CD4-positive, alpha-beta T cell treated with Interleukin-15 for 4 hours (primary cell): ENCODE results near the gene MIA.
"Not testable (repeated sequence)": the region's sequence is repeated elsewhere in the genome, so short reads cannot be mapped to it uniquely, and the experiment has no call there.

ENCODE experiments used
- DNase-seq: peaks from one replicate; pipeline ENCODE4 v3.0.0-alpha.2; 2020; ENCODE audit warnings: low spot score

MIA gene

DNA sequence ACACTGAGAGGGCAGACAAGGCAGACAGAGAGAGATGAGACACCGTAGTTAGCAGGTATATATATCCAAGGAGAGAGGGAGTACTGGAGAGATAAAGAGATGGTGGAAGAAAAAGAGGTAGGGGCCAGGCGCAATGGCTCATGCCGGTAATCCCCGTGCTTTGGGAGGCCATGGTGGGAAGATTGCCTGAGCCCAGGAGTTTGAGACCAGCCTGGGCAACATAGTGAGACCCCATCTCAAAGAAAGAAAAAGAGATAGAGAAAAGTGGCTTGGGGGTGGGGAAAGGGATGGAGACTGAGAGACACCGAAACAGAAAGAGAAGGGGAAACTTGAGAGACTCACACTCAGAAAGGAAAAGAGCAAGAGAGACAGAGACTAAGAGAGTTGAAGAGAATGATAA lies 5.3 kb downstream of the MIA start:
- DNase-seq, result no peak

- no peak for DNase-seq
Measured at GRCh38 chr19:40781140-40781539, 5.8 kb downstream of the MIA start.

GRCh38 chr19:40783711-40784110 lies 8.4 kb downstream of the MIA start:
- no peak for DNase-seq

DNA sequence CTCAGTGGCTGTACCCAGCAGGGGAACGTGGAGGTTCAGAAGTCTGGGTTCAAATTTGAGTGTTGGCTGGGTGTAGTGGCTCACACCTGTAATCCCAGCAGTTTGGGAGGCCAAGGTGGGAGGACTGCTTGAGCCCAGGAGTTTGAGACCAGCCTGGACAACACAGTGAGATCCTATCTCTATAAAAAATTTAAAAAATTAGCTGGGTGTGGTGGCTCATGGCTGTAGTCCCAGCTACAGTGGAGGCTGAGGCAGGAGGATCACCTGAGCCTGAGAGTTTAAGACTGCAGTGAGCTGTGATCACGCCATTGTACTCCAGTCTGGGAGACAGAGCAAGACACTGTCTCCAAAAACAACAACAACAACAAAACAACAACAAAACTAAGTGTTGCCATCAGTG lies 8.8 kb downstream of the MIA start:
- not testable (repeated sequence) for DNase-seq

- DNase-seq, result no peak
Measured at GRCh38 chr19:40785526-40785925, 10.2 kb downstream of the MIA start.

DNA sequence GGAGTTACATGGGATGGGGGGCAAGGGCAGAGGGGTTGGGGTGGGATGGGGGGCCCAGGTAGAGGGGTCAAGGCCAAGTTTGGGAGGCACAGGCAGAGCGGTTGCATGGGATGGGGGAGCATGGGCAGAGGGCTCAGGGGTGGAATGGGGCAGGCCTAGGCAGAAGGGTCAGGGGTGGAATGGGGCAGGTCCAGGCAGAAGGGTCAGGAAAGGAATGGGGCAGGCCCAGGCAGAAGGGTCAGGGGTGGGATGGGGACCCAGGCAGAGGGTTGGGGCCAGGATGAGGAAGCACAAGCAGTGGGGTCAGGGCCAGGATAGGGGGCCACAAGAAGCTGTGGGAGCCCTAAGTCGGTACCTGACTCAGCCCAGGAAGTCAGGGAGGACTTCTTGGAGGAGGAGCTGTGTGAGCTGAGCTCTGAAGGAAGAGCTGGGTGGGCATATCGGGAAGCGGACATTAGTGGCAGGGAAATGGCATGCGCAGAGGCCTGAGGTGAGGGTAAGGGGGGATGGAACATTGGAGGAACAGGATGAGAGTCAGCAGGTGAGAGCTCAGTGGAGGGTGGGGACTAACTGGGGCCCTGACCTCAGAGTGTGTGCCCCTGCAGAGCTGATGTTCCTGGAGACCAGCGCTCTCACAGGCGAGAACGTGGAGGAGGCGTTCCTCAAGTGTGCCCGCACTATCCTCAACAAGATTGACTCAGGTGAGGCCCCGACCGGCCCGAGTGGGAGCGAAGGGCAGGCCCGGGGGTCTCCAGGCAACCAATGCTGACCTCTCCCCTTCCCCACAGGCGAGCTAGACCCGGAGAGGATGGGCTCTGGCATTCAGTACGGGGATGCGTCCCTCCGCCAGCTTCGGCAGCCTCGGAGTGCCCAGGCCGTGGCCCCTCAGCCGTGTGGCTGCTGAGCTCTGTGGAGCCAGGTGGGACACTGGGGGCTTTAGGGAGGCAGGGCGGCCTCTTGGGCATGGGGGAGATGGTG lies 11.0 kb downstream of the MIA start:
- no peak for DNase-seq

GRCh38 chr19:40791349-40791748 lies 16.0 kb downstream of the MIA start:
- DNase-seq, result no peak

GRCh38 chr19:40791996-40792395 lies 16.7 kb downstream of the MIA start:
- DNase-seq, result no peak

GRCh38 chr19:40797166-40797962 lies 22.0 kb downstream of the MIA start:
- DNase-seq, result no peak

DNA sequence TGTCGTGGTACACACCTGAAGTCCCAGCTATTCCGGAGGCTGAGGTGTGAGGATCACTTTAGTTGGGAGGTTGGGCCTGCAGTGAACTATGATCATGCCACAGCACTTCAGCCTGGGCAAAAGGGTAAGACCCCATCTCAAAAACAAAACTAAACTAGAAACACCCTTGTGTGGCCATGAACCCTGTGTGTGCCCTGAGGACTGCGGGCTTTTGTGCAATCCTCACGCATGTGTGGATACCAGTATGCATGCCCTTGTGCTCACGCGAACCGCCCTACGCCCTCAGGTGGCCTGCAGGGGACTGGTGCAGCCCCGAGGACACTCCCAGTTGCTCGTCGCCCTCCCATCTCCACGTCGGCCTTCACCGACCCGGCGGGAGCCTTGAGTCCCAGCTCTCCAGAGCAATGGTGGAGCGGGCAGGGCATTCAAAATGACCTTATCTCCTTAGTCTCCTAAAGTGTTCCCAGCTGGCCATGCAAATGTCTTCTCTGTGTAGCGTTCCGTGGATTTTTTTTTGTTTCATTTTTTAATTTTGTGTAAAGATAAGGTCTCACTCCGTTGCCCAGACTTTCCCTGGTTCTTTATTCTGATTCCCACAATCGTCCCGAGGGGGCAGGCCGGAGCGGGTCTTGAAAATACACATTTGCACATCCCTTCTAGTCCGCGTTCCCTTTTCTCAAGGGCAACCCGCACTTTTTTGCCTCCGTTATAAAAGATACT lies 22.8 kb downstream of the MIA start:
- DNase-seq, result peak; percentile 69

GRCh38 chr19:40798683-40799557 lies 23.6 kb downstream of the MIA start, which contains the start of gene EGLN2:
Gene EGLN2 (plus strand): TSS chr19:40799191. CDS start chr19:40800573, 1,382 bp downstream.
- peak; percentile 100 for DNase-seq

DNA sequence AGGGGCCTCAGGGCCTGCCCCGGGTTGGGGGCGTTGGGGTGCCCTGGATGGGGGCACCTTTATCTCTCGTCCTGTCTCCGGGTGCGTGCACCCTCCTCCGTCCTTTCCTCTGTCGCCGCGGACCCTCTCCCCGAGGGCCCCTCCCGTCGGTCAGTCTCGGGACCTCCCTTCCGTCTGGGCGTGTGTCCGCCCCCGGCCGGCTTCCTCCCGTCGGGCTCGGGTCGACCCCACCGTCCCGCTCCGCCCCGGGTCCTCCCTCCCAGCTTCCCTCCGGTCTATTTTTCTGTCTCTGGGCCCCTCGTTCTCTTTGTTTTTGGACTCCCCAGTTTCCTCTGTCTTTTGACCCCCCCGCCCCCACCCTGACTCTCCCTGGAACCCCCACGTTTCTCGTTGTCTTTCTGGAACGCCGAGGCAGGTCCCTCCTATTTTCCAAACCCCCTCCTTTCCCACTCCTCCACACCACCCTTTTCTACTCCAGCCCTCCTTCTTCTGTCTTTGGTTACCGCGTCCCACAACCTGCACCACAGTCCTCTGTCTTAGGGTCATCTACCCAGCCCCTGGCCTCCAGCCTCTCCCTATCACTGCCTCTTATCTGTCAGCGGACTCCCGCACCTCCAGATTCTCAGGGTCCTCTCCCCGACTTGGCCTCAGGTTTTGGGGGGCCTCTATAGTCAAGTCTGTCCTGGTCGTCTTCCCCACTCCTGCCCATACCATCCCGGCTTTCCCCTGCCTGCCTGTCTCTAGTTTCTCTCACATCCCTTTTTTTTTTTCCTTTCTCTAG lies 24.4 kb downstream of the MIA start:
- DNase-seq, result no peak

GRCh38 chr19:40800339-40800996 lies 25.1 kb downstream of the MIA start:
- no peak for DNase-seq

DNA sequence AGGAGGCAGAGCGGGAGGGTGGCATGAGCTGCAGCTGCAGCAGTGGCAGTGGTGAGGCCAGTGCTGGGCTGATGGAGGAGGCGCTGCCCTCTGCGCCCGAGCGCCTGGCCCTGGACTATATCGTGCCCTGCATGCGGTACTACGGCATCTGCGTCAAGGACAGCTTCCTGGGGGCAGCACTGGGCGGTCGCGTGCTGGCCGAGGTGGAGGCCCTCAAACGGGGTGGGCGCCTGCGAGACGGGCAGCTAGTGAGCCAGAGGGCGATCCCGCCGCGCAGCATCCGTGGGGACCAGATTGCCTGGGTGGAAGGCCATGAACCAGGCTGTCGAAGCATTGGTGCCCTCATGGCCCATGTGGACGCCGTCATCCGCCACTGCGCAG lies 25.7 kb downstream of the MIA start:
- DNase-seq, result no peak

DNA sequence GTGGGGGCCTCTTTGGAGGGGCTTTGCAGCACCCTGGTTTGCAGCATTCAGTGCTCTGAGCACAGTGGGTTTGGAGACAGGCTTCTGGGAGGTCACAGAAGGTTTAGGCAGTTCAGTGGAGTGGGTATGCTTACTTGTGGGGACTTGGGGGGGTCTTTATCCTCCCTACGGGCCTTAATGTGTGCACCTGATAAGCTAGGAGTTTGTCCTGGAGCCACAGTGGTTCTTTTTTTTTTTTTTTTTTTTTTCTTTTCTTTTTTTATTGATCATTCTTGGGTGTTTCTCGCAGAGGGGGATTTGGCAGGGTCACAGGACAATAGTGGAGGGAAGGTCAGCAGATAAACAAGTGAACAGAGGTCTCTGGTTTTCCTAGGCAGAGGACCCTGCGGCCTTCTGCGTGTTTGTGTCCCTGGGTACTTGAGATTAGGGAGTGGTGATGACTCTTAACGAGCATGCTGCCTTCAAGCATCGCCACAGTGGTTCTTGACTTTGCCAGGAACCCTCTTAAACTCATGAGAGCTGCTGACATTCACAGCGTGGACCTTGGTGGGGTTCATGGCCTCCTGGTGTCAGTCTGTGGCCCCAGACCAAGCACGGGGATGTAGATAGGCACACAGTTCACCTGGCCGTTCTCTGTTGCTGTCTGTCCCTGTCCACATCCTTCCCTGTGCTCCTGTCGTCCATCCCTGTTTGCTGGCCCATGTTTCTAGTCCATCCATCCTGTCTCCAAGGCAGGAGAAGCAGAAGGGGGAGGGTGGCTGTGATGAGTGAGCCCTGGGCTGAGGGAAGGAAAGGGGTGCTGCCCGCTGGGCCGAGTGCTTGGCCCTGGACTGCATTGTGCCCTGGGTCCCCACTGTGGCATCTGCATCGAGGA lies 26.3 kb downstream of the MIA start:
- DNase-seq, result no peak

- DNase-seq, result no peak
Measured at GRCh38 chr19:40802300-40803169, 27.2 kb downstream of the MIA start.

DNA sequence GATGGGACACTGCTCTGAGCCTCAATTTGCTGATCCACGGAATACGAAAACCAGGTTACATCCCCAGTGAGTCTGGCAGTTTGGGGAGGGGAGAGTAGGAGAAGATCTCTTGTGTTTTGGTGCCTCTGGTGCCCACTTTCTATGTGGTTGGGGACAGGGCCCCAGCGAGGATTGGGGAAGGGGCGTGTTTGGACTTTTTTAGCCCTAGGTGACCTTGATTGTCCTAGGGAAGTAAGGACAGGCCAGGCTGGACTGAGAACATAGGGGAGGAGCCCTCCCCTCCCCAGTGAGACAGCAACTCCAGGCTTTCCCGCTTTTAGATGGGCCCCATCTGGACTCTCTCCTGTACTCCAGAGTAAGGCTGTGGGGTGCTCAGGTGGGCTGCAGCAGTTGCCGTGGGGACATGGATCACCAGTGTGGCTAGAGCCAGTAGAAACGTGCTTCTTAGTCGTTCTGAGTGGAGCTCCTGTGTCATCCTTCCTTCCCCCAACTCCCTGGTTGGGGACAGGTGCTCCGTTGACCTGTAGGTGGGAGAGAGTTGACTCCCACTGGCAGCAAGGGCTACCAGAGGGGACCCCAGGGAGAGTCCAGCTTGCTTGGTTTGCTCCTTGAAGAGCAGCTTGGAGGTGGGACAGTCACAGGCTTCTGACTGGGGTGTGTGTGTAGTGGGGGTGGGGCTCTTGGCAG lies 28.0 kb downstream of the MIA start:
- DNase-seq, result no peak
